Measurements from ENCODE around the gene WSB1.

WSB1 gene

DNA sequence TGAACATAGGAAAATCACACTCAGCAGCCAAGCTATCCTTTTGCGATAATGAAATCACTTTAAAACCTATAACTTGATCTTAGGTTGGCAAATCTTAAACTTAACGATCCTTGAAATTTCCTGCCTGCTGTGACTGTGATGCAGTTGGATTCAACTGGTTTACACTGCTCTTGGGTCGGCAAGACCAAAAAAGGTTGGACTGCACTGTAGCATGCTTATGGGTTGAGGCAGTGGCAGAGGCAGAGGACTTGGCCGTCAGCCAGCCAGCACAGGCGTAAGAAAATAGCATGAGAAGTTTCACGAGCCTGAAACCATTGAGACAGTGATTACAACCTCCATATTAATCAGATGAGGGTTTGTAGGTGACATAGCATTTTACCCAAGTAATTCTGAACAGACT, 21.4 kb downstream of the WSB1 start:
- peaks cover 4 to 8% of the 10 kb centered on the region in 2 donors for H3K4me1 Mint-ChIP-seq
- no peak overlapping the region for H3K4me3 Mint-ChIP-seq
- H3K27me3 Mint-ChIP-seq, result no peaks in the 10 kb centered on the region
- DNase-seq (no peak), ATAC-seq (replicated peaks) (no peak)
- peaks cover 53 to 63% of the 10 kb centered on the region in 2 donors for H3K36me3 Mint-ChIP-seq
- H3K27ac Mint-ChIP-seq, result no peak overlapping the region
- H3K9me3 Mint-ChIP-seq, result no peaks in the 10 kb centered on the region

DNA sequence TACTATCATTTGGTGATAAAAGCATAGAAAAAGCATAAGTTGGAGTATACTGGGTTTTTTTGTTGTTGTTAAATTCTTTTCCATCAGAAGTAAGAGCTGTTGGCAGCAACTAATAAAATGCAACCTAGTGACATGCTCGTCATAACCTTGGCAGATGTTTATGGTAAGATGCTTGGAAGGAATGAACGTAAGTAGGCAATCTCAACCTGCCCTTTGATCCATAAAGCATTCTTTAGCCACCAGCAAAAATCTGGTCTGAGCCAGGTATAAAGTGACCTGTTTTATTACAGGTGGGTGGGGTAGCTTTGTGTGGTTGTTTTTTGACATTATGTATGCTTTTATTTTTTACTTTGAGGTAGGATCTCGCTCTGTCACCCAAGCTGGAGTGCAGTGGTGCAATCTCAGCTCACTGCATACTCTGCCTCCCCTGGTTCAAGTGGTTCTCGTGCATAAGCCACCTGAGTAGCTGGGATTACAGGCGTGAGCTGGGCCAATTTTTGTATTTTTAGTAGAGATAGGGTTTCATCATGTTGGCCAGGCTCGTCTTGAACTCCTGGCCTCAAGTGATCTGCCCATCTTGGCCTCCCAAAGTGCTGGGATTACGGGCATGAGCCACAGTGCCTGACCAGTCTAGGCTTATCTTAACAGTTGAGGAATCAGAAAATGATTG, 22.0 kb downstream of the WSB1 start:
- H3K4me1 Mint-ChIP-seq, result peaks cover 7 to 14% of the 10 kb centered on the region in 2 donors
- no peak overlapping the region for H3K27ac Mint-ChIP-seq
- peaks cover 48 to 63% of the 10 kb centered on the region in 2 donors for H3K36me3 Mint-ChIP-seq
- no peaks in the 10 kb centered on the region for H3K27me3 Mint-ChIP-seq
- no peaks in the 10 kb centered on the region for H3K9me3 Mint-ChIP-seq
- DNase-seq (no peak), ATAC-seq (replicated peaks) (no peak)
- H3K4me3 Mint-ChIP-seq, result no peak overlapping the region

DNA sequence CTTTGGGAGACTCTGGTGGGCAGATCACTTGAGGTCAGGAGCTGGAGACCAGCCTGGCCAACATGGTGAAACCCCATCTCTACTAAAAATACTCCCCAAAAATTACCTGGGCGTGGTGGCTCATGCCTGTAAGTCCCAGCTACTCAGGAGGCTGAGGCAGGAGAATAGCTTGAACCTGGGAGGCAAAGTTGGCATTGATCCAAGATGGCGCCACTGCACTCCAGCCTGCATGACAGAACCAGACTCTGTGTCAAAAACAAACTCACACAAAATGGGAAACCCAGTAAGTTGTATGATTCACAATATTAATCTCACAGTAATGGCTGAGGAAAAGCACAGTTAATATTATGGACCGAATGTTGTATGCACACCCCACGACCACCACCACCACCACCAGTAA, 24.3 kb downstream of the WSB1 start:
- ATAC-seq (replicated peaks), result no peak
- peaks cover 35 to 50% of the 10 kb centered on the region in 2 donors for H3K36me3 Mint-ChIP-seq
- no peaks in the 10 kb centered on the region for H3K9me3 Mint-ChIP-seq

DNA sequence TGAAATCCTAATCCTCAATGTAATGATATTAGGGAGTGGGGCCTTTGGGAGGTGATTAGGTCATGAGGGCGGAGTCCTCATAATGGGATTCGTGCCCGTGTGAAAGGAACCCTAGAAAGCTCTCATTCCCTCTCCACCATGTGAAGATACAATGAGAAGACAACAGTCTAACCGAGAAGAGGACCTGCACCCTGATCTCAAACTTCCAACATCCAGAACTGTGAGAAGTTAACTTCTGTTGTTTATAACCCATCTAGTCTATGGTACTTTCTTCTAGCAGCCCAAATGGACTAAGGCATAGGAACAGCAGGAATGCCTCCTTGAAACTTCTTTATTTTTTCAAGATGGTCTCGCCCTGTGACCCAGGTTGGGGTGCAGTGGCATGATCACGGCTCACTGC, 24.7 kb downstream of the WSB1 start:
- H3K27ac Mint-ChIP-seq, result no peak overlapping the region
- H3K36me3 Mint-ChIP-seq, result peaks cover 35 to 49% of the 10 kb centered on the region in 2 donors
- H3K4me3 Mint-ChIP-seq, result no peak overlapping the region
- H3K9me3 Mint-ChIP-seq, result no peaks in the 10 kb centered on the region
- H3K4me1 Mint-ChIP-seq, result peaks cover 8 to 16% of the 10 kb centered on the region in 2 donors
- DNase-seq (no peak), ATAC-seq (replicated peaks) (no peak)
- H3K27me3 Mint-ChIP-seq, result no peaks in the 10 kb centered on the region

More for the DNA sequence above, 24.3 kb downstream of the WSB1 start:
- Mint-ChIP-seq H3K4me1 (peaks cover 8 to 16% of the 10 kb centered on the region in 2 donors), H3K4me3 (no peak overlapping the region), H3K27ac (no peak overlapping the region), H3K27me3 (no peaks in the 10 kb centered on the region)
- DNase-seq, result no peak

DNA sequence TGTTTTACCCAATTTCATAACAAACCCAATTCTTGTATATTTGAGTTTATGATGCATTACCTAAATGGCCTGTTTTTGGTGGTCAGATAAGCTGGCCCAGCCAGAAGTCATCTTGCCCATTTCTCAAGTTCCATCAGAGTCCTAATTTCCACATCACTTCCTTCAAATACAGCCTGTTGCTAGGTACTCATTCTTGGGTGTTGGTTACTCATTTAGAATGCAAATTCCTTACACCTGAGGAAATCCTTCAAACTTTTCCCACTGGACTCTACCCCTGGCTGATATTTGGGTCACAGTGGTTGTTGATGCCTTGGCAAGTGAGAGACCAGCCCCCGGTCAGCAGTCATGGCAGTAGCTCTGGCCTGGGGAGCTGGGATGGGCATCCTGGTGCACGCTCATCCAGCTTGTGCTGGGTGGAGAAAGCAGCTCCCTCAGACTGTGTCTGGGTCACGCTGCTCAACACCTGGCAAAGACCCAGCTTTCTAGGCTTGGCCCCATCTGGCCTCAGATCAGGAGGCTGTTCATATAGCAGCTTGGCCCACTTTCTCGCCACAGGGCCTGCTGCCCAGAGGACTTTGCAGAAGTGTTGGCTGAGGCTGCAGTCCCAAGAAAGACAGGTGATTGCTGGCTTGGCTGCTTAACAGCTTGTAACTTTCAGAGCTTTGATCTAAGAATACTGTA, 25.8 kb downstream of the WSB1 start:
- ATAC-seq (replicated peaks) (no peak), DNase-seq (no peak)
- Mint-ChIP-seq H3K4me1 (peaks cover 8 to 16% of the 10 kb centered on the region in 2 donors), H3K36me3 (peaks cover 32 to 46% of the 10 kb centered on the region in 2 donors), H3K4me3 (no peak overlapping the region), H3K27me3 (no peaks in the 10 kb centered on the region), H3K9me3 (no peaks in the 10 kb centered on the region), H3K27ac (peak overlapping the region; percentile 90)

DNA sequence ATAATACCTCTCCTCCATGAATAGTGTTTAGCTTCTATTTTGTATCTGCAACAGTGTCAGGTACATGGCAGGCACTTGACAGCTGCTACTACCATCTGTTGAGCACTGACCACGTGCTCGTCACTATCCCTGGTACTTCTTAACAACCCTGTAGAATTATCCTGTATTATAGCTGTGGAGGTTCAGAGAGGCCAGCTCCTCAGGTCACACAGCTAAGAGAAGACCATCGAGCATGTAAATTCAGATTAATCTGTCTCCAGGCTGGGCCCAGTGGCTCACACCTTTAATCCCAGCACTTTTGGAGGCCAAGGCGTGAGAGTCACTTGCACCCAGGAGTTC, 26.3 kb downstream of the WSB1 start:
- Mint-ChIP-seq H3K27ac (no peak overlapping the region), H3K4me1 (peaks cover 10 to 16% of the 10 kb centered on the region in 2 donors), H3K9me3 (no peaks in the 10 kb centered on the region), H3K4me3 (no peak overlapping the region), H3K36me3 (peaks cover 28 to 41% of the 10 kb centered on the region in 2 donors), H3K27me3 (no peaks in the 10 kb centered on the region)
- DNase-seq, result no peak
- no peak for ATAC-seq (replicated peaks)

DNA sequence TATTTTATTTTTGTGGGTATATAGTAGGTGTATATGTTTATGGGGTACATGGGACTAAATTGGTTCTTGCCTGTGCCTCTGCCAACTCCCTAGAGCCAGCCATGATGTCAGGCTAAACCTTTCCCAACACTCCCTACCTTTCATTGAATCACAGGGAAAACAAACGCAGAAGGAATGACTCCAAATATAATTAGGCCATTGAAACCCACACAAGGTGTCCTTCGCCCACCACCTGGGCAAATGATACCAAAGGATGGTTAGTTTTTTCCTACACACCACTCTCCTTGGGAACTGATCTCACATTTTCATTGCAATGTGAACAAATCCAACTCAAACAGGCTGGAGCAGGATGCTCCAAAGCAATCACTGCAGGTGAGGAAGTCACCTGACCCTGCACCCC, 27.5 kb downstream of the WSB1 start:
- H3K4me3 Mint-ChIP-seq, result no peak overlapping the region
- no peak for DNase-seq
- no peaks in the 10 kb centered on the region for H3K27me3 Mint-ChIP-seq
- ATAC-seq (replicated peaks), result no peak
- peaks cover 20 to 29% of the 10 kb centered on the region in 2 donors for H3K36me3 Mint-ChIP-seq
- no peaks in the 10 kb centered on the region for H3K9me3 Mint-ChIP-seq
- H3K27ac Mint-ChIP-seq, result no peak overlapping the region
- H3K4me1 Mint-ChIP-seq, result peaks cover 10 to 16% of the 10 kb centered on the region in 2 donors

DNA sequence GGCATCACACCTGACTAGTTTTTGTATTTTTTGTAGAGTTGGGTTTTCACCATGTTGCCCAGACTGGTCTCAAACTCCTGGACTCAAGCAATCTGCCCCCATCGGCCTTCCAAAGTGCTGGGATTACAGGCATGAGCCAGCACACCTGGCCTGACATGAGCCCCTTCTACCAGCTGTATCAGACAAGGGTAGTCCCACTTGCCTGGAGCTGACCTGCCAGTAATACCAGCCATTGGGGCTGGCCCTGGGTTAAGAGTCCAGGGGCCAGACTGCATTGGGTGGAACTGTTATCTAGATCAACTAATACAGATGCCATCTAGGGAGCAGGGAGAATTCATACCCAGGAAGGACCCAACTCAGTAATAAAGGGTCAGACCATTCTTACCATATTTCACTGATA, 28.1 kb downstream of the WSB1 start:
- ATAC-seq (replicated peaks) (no peak), DNase-seq (no peak)
- H3K27ac Mint-ChIP-seq, result peak overlapping the region; percentile 20
- no peaks in the 10 kb centered on the region for H3K27me3 Mint-ChIP-seq
- no peaks in the 10 kb centered on the region for H3K9me3 Mint-ChIP-seq
- H3K4me1 Mint-ChIP-seq, result peaks cover 10 to 16% of the 10 kb centered on the region in 2 donors
- H3K4me3 Mint-ChIP-seq, result no peak overlapping the region
- peaks cover 17 to 22% of the 10 kb centered on the region in 2 donors for H3K36me3 Mint-ChIP-seq

DNA sequence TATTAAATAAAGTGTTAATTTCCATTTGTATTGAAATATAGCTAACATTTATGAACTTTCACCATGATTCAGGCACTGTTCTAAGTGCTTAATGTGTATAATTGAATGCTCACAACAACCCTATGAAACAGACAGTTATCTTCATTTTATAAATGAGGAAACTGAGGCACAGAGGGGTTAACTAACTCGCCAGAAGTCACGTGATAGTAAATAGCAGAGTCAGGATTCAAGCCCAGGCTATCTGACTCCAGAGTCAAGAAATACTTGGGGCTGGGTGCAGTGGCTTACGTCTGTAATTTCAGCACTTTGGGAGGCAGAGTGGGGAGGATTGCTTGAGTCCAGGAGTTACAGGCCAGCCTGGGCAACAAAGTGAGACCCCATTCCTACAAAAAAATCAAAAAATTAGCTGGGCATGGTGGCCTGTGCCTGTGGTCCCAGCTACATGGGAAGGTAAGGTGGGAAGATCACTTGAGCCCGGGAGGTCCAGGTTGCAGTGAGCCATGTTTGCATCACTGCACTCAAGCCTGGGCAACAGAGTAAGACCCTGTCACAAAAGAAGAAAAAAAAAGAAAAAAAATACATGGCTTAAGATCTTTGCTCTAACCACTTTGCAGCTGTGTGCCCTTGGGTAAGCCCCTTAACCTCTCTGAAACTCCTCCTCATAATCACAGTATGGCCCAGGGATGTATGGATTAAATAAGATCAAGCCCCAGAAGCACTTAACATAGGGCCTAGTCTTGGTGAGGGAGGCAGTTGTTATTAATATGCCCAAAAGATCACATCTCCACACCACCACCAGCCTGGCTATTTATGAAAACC, 29.0 kb downstream of the WSB1 start:
- no peak overlapping the region for H3K4me3 Mint-ChIP-seq
- H3K27me3 Mint-ChIP-seq, result no peaks in the 10 kb centered on the region
- H3K4me1 Mint-ChIP-seq, result peaks cover 12 to 16% of the 10 kb centered on the region in 2 donors
- no peaks in the 10 kb centered on the region for H3K9me3 Mint-ChIP-seq
- DNase-seq (no peak), ATAC-seq (replicated peaks) (no peak)
- H3K36me3 Mint-ChIP-seq, result peaks cover 15 to 21% of the 10 kb centered on the region in 2 donors
- peak overlapping the region; percentile 14 for H3K27ac Mint-ChIP-seq

DNA sequence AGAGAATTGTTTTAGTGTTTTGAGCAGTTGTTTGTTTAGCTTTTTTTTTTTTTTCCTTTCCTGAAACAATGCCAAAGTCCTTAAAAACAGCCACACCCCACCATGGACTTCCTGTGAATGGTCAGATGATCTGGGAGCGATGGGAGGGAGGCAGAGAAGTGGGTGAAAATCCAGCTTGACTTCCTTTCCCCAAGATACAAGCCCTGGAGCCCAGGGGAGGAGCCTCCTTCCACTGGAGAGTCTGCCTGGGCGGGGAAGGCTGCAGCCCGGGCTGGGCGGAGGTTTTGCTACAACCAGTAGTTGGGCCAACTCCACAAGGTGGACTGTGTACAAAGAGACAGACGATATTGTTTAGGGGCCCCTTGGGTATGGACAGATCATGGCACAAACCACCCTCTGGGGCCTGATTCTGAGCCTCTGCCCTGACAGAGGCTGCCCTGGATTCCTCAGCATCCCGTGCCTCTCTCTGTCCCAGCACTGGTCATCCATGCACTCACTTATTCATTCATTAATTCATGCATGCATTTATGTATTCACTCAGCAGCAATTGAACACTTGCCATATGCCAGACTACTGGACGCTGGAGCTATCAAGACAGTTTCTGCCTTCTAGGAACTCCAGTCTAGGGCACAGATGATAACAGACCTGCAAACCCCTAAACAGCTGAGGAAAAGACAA, 29.8 kb downstream of the WSB1 start:
- Mint-ChIP-seq H3K36me3 (peaks cover 8 to 16% of the 10 kb centered on the region in 2 donors), H3K27ac (peak overlapping the region; percentile 14), H3K27me3 (no peaks in the 10 kb centered on the region), H3K4me1 (peaks cover 12 to 16% of the 10 kb centered on the region in 2 donors), H3K4me3 (no peak overlapping the region), H3K9me3 (no peaks in the 10 kb centered on the region)
- no peak for ATAC-seq (replicated peaks)
- DNase-seq, result no peak

DNA sequence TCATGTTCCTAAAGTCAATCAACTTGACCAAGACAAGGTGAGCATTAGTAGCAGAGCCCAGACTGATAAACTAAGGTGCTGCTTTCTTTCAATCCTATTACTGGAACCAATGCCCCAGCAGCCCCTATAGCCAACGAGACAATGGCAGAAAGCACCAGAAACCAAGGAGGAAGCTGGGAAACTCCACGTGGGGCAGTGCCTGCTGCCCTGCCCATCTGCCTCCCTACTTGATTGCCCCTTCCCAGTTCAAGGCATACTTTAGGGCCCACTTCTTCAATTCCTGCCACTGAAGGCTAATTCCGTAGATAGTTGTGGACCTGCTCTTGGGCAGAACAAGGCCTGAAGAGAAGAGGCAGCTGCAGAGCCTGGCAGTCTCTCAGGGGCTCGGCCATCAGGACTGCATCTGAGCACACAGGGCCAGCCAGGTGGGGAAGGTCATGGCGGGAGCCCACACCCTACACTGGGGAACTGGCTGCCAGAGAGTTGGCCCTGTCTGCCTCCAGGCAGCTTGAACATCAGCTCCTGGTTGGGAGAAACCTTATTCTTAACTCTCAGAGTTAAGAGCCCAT, 30.9 kb downstream of the WSB1 start:
- Mint-ChIP-seq H3K27ac (no peak overlapping the region), H3K27me3 (no peaks in the 10 kb centered on the region), H3K4me1 (peaks cover 8 to 11% of the 10 kb centered on the region in 2 donors), H3K4me3 (no peak overlapping the region), H3K36me3 (peaks cover 0 to 7% of the 10 kb centered on the region in 2 donors), H3K9me3 (no peaks in the 10 kb centered on the region)
- DNase-seq, result no peak
- ATAC-seq (replicated peaks), result peak in 1 of 2 donors; percentile 6

DNA sequence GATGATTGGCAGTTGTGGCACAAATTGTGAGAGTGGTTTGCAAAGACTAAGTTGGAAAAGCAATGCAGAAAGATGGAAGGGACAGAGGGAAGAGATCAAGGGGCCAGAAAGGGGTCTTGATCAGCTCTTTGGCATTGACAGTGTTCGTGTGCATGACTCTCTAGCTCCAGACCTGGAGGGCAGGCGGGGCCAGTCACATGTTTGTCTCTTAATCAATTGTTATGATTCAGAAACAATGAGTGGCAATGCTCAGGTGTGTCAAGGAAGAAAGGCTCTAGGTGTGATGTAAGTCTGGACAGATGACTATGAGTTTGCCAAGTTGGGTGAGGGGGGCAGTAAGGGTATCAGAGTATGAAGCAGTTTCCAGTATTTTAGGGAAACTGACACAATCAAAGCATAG, 32.1 kb downstream of the WSB1 start:
- H3K27ac Mint-ChIP-seq, result no peak overlapping the region
- H3K4me3 Mint-ChIP-seq, result no peak overlapping the region
- DNase-seq, result no peak
- ATAC-seq (replicated peaks), result no peak
- H3K36me3 Mint-ChIP-seq, result peaks cover 0 to under 1% of the 10 kb centered on the region in 2 donors
- H3K27me3 Mint-ChIP-seq, result no peaks in the 10 kb centered on the region
- peaks cover under 1 to 4% of the 10 kb centered on the region in 2 donors for H3K4me1 Mint-ChIP-seq
- H3K9me3 Mint-ChIP-seq, result no peaks in the 10 kb centered on the region

DNA sequence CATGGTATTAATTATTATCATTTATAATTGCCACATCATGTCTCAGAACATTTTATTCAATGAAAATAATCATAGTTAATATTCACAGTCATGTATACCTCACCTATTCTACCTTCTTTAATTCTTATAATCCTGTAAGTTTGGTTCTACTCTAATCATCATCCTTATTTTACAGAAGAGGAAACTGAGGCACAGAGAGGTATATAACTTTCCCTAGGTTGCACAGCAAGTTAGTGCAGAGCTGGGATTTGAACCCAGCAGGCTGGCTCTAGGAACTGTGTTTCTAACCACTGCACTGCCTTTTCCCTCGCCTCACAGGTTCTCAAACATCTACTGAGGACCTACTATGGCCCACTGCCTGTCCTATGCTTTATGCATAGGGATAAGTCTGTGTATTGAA, 32.7 kb downstream of the WSB1 start:
- peaks cover 0 to 1% of the 10 kb centered on the region in 2 donors for H3K36me3 Mint-ChIP-seq
- no peak for DNase-seq
- no peak overlapping the region for H3K4me3 Mint-ChIP-seq
- H3K27me3 Mint-ChIP-seq, result no peaks in the 10 kb centered on the region
- H3K27ac Mint-ChIP-seq, result no peak overlapping the region
- ATAC-seq (replicated peaks), result no peak
- no peaks in the 10 kb centered on the region for H3K9me3 Mint-ChIP-seq
- H3K4me1 Mint-ChIP-seq, result peaks cover 4 to 7% of the 10 kb centered on the region in 2 donors

DNA sequence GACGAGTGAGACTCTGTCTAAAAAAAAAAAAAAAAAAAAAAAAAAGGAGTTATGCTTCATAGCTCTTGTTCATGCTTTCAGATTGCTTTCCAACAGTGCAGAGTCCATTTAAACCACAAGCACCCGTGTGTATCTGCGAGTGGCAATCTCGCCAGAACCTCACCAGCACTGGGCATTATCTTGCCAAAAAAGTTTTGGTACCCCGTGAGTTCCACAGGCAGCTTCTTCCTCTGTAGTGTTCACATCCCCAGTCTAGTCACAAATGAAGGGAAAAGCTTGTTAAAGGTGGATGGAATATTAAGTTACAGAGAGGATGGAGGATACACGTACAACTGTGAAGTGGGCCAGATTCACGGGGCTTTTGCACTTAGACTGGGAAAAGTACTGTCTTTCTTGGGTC, 33.5 kb downstream of the WSB1 start:
- H3K4me3 Mint-ChIP-seq, result no peak overlapping the region
- no peaks in the 10 kb centered on the region for H3K9me3 Mint-ChIP-seq
- no peak for ATAC-seq (replicated peaks)
- no peak overlapping the region for H3K27ac Mint-ChIP-seq
- no peaks in the 10 kb centered on the region for H3K27me3 Mint-ChIP-seq
- no peak for DNase-seq
- H3K36me3 Mint-ChIP-seq, result peaks cover 0 to 1% of the 10 kb centered on the region in 2 donors
- H3K4me1 Mint-ChIP-seq, result peaks cover 11 to 13% of the 10 kb centered on the region in 2 donors

All from stimulated activated naive B cell treated with anti-CD40 and anti-IgM and Interleukin-4, amounts not matched to agents 10 μg/mL and 1 μg/mL and 100 μg/mL, for 72 hours (primary cell).